DND-41 (cell line): ENCODE measurements around the gene SUV39H1.

ENCODE experiments used
- ATAC-seq: fragments of 200-7000 bp; cut with Tn5 transposase; 3 replicates; pipeline ENCODE4 v1.9.1; 2021; ENCODE audit warnings: low read depth; ENCODE audit not compliant: insufficient read depth
- DNase-seq: peaks from one replicate; pipeline ENCODE4 v3.0.0-alpha.2; 2020
- H2AFZ ChIP-seq: 2 replicates; pipeline ENCODE4 v1.6.0; 2012; ENCODE audit warnings: low read depth, low read length
- H3K27ac ChIP-seq: 2 replicates; pipeline ENCODE4 v1.5.1; 2012; ENCODE audit warnings: low read length, inconsistent platforms
- H3K27me3 ChIP-seq: fragments of 200-600 bp; sonication (generic); 2 replicates; pipeline ENCODE4 v1.6.0; 2012; ENCODE audit warnings: low read length, mild to moderate bottlenecking, inconsistent platforms; ENCODE audit not compliant: insufficient read depth, poor library complexity
- H3K36me3 ChIP-seq: 2 replicates; pipeline ENCODE4 v1.5.1; 2012; ENCODE audit warnings: low read length, inconsistent platforms; ENCODE audit not compliant: insufficient read depth
- H3K4me1 ChIP-seq: 2 replicates; pipeline ENCODE4 v1.5.1; 2012; ENCODE audit warnings: mild to moderate bottlenecking, low read length; ENCODE audit not compliant: insufficient read depth
- H3K4me2 ChIP-seq: 2 replicates; pipeline ENCODE4 v1.6.0; 2012; ENCODE audit warnings: mild to moderate bottlenecking, moderate library complexity, low read length, inconsistent platforms; ENCODE audit not compliant: insufficient read depth
- H3K4me3 ChIP-seq, 2 experiments: fragments of 200-600 bp in 1 of 2; shearing (Covaris generic) in 1 of 2; 2 replicates each; pipeline ENCODE4 v1.5.1; 2012 to 2016; ENCODE audit warnings: inconsistent platforms in 2 of 2, low read length in 2 of 2, mild to moderate bottlenecking in 2 of 2, low read depth in 1 of 2, moderate library complexity in 1 of 2
- H3K79me2 ChIP-seq: 2 replicates; pipeline ENCODE4 v1.6.0; 2012; ENCODE audit warnings: low read length, inconsistent platforms; ENCODE audit not compliant: insufficient read depth
- H3K9ac ChIP-seq: 2 replicates; pipeline ENCODE4 v1.6.0; 2012; ENCODE audit warnings: low read depth, mild to moderate bottlenecking, inconsistent platforms, low read length, moderate library complexity
- H3K9me3 ChIP-seq: 2 replicates; pipeline ENCODE4 v1.5.1; 2012; ENCODE audit warnings: low read length, moderate library complexity, mild to moderate bottlenecking, inconsistent platforms; ENCODE audit not compliant: insufficient read depth, severe bottlenecking
- H4K20me1 ChIP-seq: 2 replicates; pipeline ENCODE4 v1.6.0; 2012; ENCODE audit warnings: low read length; ENCODE audit not compliant: insufficient read depth
- EZH2 ChIP-seq: IDR thresholded peaks from 3 replicates; pipeline ENCODE4 v1.6.1; 2012; ENCODE audit warnings: borderline replicate concordance, low read depth, mild to moderate bottlenecking, moderate library complexity, low read length, inconsistent platforms; ENCODE audit not compliant: severe bottlenecking
- TF ChIP-seq, protein P1 (sequence below): IDR thresholded peaks from 2 replicates; pipeline ENCODE4 v1.5.1; 2012; ENCODE audit warnings: borderline replicate concordance, low read length, moderate library complexity, mild to moderate bottlenecking; ENCODE audit not compliant: poor library complexity, severe bottlenecking; ENCODE audit errors: extremely low read depth

The SUV39H1 gene

DNA sequence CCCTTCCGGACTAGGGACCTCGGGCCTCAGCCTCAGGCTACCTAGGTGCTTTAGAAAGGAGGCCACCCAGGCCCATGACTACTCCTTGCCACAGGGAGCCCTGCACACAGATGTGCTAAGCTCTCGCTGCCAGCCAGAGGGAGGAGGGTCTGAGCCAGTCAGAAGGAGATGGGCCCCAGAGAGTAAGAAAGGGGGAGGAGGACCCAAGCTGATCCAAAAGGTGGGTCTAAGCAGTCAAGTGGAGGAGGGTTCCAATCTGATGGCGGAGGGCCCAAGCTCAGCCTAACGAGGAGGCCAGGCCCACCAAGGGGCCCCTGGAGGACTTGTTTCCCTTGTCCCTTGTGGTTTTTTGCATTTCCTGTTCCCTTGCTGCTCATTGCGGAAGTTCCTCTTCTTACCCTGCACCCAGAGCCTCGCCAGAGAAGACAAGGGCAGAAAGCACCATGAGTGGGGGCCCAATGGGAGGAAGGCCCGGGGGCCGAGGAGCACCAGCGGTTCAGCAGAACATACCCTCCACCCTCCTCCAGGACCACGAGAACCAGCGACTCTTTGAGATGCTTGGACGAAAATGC is 13.0 kb upstream of the SUV39H1 start, which contains the start of gene WAS:
Gene WAS (plus strand): TSS at position 389 of the 572 bp plus-strand sequence. CDS start 55 bp downstream, at position 444.
- Histone ChIP-seq H3K36me3 (peaks cover 34% of the 10 kb centered on the region), H3K9me3 (no peaks in the 10 kb centered on the region), H3K27me3 (no peaks in the 10 kb centered on the region), H3K27ac (peak within 1 kb of the TSS; percentile 76), H3K4me2 (peak within 1 kb of the TSS; percentile 85), H3K4me3 (peak within 1 kb of the TSS; percentile 32 to 80; a peak in 3 of 4 replicates), H3K4me1 (peaks cover 32% of the 10 kb centered on the region), H3K9ac (peak within 1 kb of the TSS; percentile 72), H3K79me2 (peaks cover 29% of the 10 kb centered on the region), H2AFZ (peak within 1 kb of the TSS; percentile 71), H4K20me1 (no peaks in the 10 kb centered on the region)
- no peak for TF ChIP-seq EZH2
- TF ChIP-seq, protein P1, sequence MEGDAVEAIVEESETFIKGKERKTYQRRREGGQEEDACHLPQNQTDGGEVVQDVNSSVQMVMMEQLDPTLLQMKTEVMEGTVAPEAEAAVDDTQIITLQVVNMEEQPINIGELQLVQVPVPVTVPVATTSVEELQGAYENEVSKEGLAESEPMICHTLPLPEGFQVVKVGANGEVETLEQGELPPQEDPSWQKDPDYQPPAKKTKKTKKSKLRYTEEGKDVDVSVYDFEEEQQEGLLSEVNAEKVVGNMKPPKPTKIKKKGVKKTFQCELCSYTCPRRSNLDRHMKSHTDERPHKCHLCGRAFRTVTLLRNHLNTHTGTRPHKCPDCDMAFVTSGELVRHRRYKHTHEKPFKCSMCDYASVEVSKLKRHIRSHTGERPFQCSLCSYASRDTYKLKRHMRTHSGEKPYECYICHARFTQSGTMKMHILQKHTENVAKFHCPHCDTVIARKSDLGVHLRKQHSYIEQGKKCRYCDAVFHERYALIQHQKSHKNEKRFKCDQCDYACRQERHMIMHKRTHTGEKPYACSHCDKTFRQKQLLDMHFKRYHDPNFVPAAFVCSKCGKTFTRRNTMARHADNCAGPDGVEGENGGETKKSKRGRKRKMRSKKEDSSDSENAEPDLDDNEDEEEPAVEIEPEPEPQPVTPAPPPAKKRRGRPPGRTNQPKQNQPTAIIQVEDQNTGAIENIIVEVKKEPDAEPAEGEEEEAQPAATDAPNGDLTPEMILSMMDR = no peak
- DNase-seq (peak; percentile 78), ATAC-seq (peak; percentile 96)

DNA sequence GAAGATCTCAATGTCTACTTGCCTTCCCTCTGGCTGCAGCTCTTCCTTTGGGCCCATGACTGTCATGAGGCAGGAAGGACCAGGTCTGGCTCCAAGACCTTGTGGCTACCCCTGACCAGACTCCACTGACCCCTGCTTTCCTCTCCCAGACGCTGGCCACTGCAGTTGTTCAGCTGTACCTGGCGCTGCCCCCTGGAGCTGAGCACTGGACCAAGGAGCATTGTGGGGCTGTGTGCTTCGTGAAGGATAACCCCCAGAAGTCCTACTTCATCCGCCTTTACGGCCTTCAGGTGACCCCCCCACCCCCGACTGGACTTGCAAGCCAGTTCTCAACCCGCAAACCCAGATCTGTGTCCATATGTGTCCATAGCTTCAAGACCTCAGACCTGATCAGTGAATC is 12.4 kb upstream of the SUV39H1 start:
- ATAC-seq (no peak), DNase-seq (no peak)
- peaks cover 29% of the 10 kb centered on the region for H3K79me2 ChIP-seq
- H2AFZ ChIP-seq = peak overlapping the region; percentile 71
- peak overlapping the region; percentile 85 for H3K4me2 ChIP-seq
- H3K9me3 ChIP-seq = no peaks in the 10 kb centered on the region
- peak overlapping the region; percentile 32 to 80; a peak in 3 of 4 replicates for H3K4me3 ChIP-seq
- TF ChIP-seq, protein P1 = no peak
- TF ChIP-seq EZH2 = no peak
- peak overlapping the region; percentile 76 for H3K27ac ChIP-seq
- no peaks in the 10 kb centered on the region for H4K20me1 ChIP-seq
- peak overlapping the region; percentile 72 for H3K9ac ChIP-seq
- H3K36me3 ChIP-seq = peaks cover 38% of the 10 kb centered on the region
- no peaks in the 10 kb centered on the region for H3K27me3 ChIP-seq
- H3K4me1 ChIP-seq = peaks cover 32% of the 10 kb centered on the region

DNA sequence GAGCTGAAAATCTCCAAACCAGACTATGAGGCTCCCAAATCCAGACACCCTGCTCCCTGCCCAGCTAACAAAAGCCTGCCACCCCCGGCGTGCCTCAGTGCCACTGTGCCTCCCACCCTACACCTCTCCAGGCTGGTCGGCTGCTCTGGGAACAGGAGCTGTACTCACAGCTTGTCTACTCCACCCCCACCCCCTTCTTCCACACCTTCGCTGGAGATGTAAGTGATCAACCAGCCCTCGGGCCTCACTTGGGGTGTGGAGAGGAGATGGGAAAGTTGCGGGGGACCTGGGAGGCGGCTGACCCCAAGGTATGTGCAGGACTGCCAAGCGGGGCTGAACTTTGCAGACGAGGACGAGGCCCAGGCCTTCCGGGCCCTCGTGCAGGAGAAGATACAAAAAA is 11.1 kb upstream of the SUV39H1 start:
- no peak overlapping the region for H3K27ac ChIP-seq
- no peak overlapping the region for H2AFZ ChIP-seq
- H3K27me3 ChIP-seq = no peaks in the 10 kb centered on the region
- no peaks in the 10 kb centered on the region for H4K20me1 ChIP-seq
- DNase-seq = no peak
- peaks cover 32% of the 10 kb centered on the region for H3K4me1 ChIP-seq
- TF ChIP-seq, protein P1 = no peak
- TF ChIP-seq EZH2 = no peak
- peak overlapping the region; percentile 85 for H3K4me2 ChIP-seq
- no peak for ATAC-seq
- no peak overlapping the region for H3K9ac ChIP-seq
- peaks cover 43% of the 10 kb centered on the region for H3K36me3 ChIP-seq
- H3K9me3 ChIP-seq = no peaks in the 10 kb centered on the region
- peaks cover 29% of the 10 kb centered on the region for H3K79me2 ChIP-seq
- H3K4me3 ChIP-seq = no peak overlapping the region
